Esophagus muscularis mucosa (tissue), 4 donors: ENCODE results near the gene ORM2. TPM values are rescaled to one million over a fixed set of nuclear protein-coding genes. Genes with fewer than 3 reads are reported as not detected.

Experiments used
- DNase-seq: peaks from one replicate; pipeline ENCODE4 v3.0.0-alpha.2; 2017; ENCODE audit errors: extremely low spot score
- H3K27ac ChIP-seq, 4 donors: fragments of 200-600 bp; sonication (generic); replicated peaks in 1 of 4; 1 replicate in 3 of 4; 2 replicates in 1 of 4; pipeline ENCODE4 v1.5.1; 2016 to 2019; ENCODE audit warnings: mild to moderate bottlenecking in 1 of 4
- H3K27me3 ChIP-seq, 4 donors: fragments of 200-600 bp; sonication (generic); one replicate each; pipeline versions ENCODE4 v1.5.1 to v1.6.0; 2016 to 2019
- H3K36me3 ChIP-seq, 4 donors: fragments of 200-600 bp; sonication (generic); one replicate each; pipeline ENCODE4 v1.5.1; 2016 to 2019
- H3K4me1 ChIP-seq, 4 donors: fragments of 200-600 bp; sonication (generic); one replicate each; pipeline ENCODE4 v1.5.1; 2016 to 2019
- H3K4me3 ChIP-seq, 4 donors: fragments of 200-600 bp; sonication (generic); 1 replicate in 2 of 4; 2 replicates in 2 of 4; pipeline ENCODE4 v1.5.1; 2016 to 2019; ENCODE audit warnings: mild to moderate bottlenecking in 4 of 4, moderate library complexity in 1 of 4
- H3K9me3 ChIP-seq, 4 donors: fragments of 200-600 bp; sonication (generic); 1 replicate in 3 of 4; 2 replicates in 1 of 4; pipeline ENCODE4 v1.5.1; 2016 to 2019
- CTCF ChIP-seq, 3 experiments: fragments of 200-600 bp in 2 of 3; fragments of 450-650 bp in 1 of 3; sonication (generic) in 2 of 3; IDR thresholded peaks; one replicate each; pipeline ENCODE4 v1.5.1; 2017 to 2019; ENCODE audit warnings: antibody characterized with exemption in 3 of 3, mild to moderate bottlenecking in 2 of 3, moderate library complexity in 1 of 3
- EP300 ChIP-seq: sonication (generic); formaldehyde crosslinking; IDR thresholded peaks from one replicate; pipeline ENCODE4 v1.6.1; 2017; ENCODE audit warnings: antibody characterized with exemption
- POLR2A ChIP-seq: fragments of 450-650 bp; IDR thresholded peaks from one replicate; pipeline ENCODE4 v1.6.1; 2017; ENCODE audit warnings: antibody characterized with exemption, moderate library complexity, mild to moderate bottlenecking, low read depth
- POLR2AphosphoS5 ChIP-seq, 2 donors: sonication (generic); formaldehyde crosslinking; IDR thresholded peaks; one replicate each; pipeline ENCODE4 v1.6.1; 2017; ENCODE audit warnings: antibody characterized with exemption in 2 of 2
- WGBS: methylation state at CpG from one replicate; pipeline ENCODE4 v1.1.5; 2018; 5-methylcytosine and 5-hydroxymethylcytosine counted together
- intact Hi-C: fragments of 100-400 bp; cut with DNase I; formaldehyde crosslinking; loops from one replicate; pipeline ENCODE4 v1.15.1; 2023
- total RNA-seq, 4 donors: library from RNA; depleted of rRNA; stranded (reverse); fragments of >200 nt; gene quantifications; one replicate each; pipeline versions ENCODE4 v1.1.0 to v1.2.1, GENCODE V29; 2016

Gene ORM2
- total RNA-seq, 4 donors from 2014 or later = not detected

- Histone ChIP-seq H3K9me3 (no peaks in the 10 kb centered on the region), H3K27ac (no peak overlapping the region), H3K27me3 (no peaks in the 10 kb centered on the region), H3K4me1 (no peaks in the 10 kb centered on the region), H3K36me3 (peaks cover 0 to 6% (median 2%) of the 10 kb centered on the region in 4 donors), H3K4me3 (no peak overlapping the region)
- no peak for DNase-seq
- intact Hi-C loops = no loop called here
- WGBS = 93% methylated on average over 7 of the region's 7 CpGs
- no peak for TF ChIP-seq POLR2AphosphoS5 (IDR thresholded peaks at IDR 0.05)
Measured at GRCh38 chr9:114314256-114314867, 15.3 kb upstream of the ORM2 start.

- DNase-seq = no peak
- Histone ChIP-seq H3K9me3 (no peaks in the 10 kb centered on the region), H3K27me3 (no peaks in the 10 kb centered on the region), H3K4me3 (no peak overlapping the region), H3K36me3 (peaks cover 0 to 6% (median 2%) of the 10 kb centered on the region in 4 donors), H3K27ac (no peak overlapping the region), H3K4me1 (no peaks in the 10 kb centered on the region)
- no peak for TF ChIP-seq CTCF (IDR thresholded peaks at IDR 0.05)
- TF ChIP-seq POLR2AphosphoS5 (IDR thresholded peaks at IDR 0.05) = no peak
- no peak for TF ChIP-seq EP300
- no peak for TF ChIP-seq POLR2A
- intact Hi-C loops = no loop called here
- WGBS = 90% methylated on average over 7 of the region's 8 CpGs
Measured at GRCh38 chr9:114314881-114315722, 14.6 kb upstream of the ORM2 start.

GRCh38 chr9:114315723-114316363 is 13.8 kb upstream of the ORM2 start:
- no peaks in the 10 kb centered on the region for H3K36me3 ChIP-seq
- no peak for DNase-seq
- no peaks in the 10 kb centered on the region for H3K9me3 ChIP-seq
- H3K4me1 ChIP-seq = no peaks in the 10 kb centered on the region
- intact Hi-C loops = no loop called here
- WGBS = 85% methylated on average over 8 of the region's 8 CpGs
- H3K27ac ChIP-seq = no peak overlapping the region
- TF ChIP-seq POLR2AphosphoS5 (IDR thresholded peaks at IDR 0.05) (no peak), EP300 (no peak), CTCF (IDR thresholded peaks at IDR 0.05) (no peak), POLR2A (no peak)
- H3K27me3 ChIP-seq = no peaks in the 10 kb centered on the region
- no peak overlapping the region for H3K4me3 ChIP-seq

GRCh38 chr9:114316605-114317230 is 13.0 kb upstream of the ORM2 start:
- no peaks in the 10 kb centered on the region for H3K27me3 ChIP-seq
- H3K4me3 ChIP-seq = no peak overlapping the region
- intact Hi-C loops = no loop called here
- no peak overlapping the region for H3K27ac ChIP-seq
- H3K36me3 ChIP-seq = no peaks in the 10 kb centered on the region
- no peak for DNase-seq
- TF ChIP-seq CTCF (IDR thresholded peaks at IDR 0.05) (no peak), POLR2AphosphoS5 (IDR thresholded peaks at IDR 0.05) (no peak), POLR2A (no peak), EP300 (no peak)
- H3K9me3 ChIP-seq = no peaks in the 10 kb centered on the region
- H3K4me1 ChIP-seq = no peaks in the 10 kb centered on the region
- 73% methylated on average over 10 of the region's 10 CpGs for WGBS
